Adrenal gland (tissue), 12 donors: ENCODE results near the gene YAP1. TPM values are rescaled to one million over a fixed set of nuclear protein-coding genes. Genes with fewer than 3 reads are reported as not detected.
A peak's percentile ranks its signal among the peaks of the same experiment; 100 is the strongest.

Experiments
- DNase-seq, 7 donors: peaks; one replicate each; pipeline ENCODE4 v3.0.0-alpha.2; 2019 to 2020
- H3K27ac ChIP-seq, 5 donors: fragments of 200-600 bp; sonication (generic) in 4 of 5; 1 replicate in 3 of 5; 2 replicates in 2 of 5; pipeline versions ENCODE4 v1.5.1 to v1.8.0; 2016 to 2020; ENCODE audit warnings: mild to moderate bottlenecking in 1 of 5
- H3K27me3 ChIP-seq: fragments of 200-600 bp; 2 replicates; pipeline ENCODE4 v1.8.0; 2021
- H3K36me3 ChIP-seq, 2 donors: fragments of 200-600 bp; replicated peaks in 1 of 2; 1 replicate in 1 of 2; 2 replicates in 1 of 2; pipeline versions ENCODE4 v1.5.1 to v1.8.0; 2018 to 2022
- H3K4me1 ChIP-seq, 2 donors: fragments of 200-600 bp; replicated peaks in 1 of 2; 1 replicate in 1 of 2; 2 replicates in 1 of 2; pipeline versions ENCODE4 v1.5.1 to v1.8.0; 2018 to 2021
- H3K4me3 ChIP-seq, 4 donors: fragments of 200-600 bp; sonication (generic) in 3 of 4; one replicate each; pipeline ENCODE4 v1.5.1; 2016 to 2018
- H3K9me3 ChIP-seq, 3 donors: fragments of 200-600 bp; sonication (generic) in 1 of 3; replicated peaks in 1 of 3; 1 replicate in 2 of 3; 2 replicates in 1 of 3; pipeline versions ENCODE4 v1.5.1 to v1.8.0; 2016 to 2021
- CTCF ChIP-seq, 6 experiments: fragments of 450-650 bp in 4 of 6; fragments of 200-600 bp in 2 of 6; sonication (generic) in 1 of 6; IDR thresholded peaks; 1 replicate in 5 of 6; 2 replicates in 1 of 6; pipeline versions ENCODE4 v1.5.1 to v1.8.0; 2016 to 2021; ENCODE audit warnings: antibody characterized with exemption in 6 of 6, mild to moderate bottlenecking in 2 of 6, moderate library complexity in 1 of 6
- POLR2A ChIP-seq, 2 donors: fragments of 450-650 bp; IDR thresholded peaks; one replicate each; pipeline ENCODE4 v1.6.1; 2017; ENCODE audit warnings: antibody characterized with exemption in 2 of 2, mild to moderate bottlenecking in 2 of 2, moderate library complexity in 1 of 2
- WGBS, 4 donors: extraction: QIAGEN DNeasy Blood & Tissue Kit in 2 of 4; methylation state at CpG; one replicate each; pipeline versions ENCODE4 v1.1.5 to v1.1.7; 2013 to 2017; 5-methylcytosine and 5-hydroxymethylcytosine counted together
- intact Hi-C, 2 donors: fragments of 100-400 bp; cut with DNase I; formaldehyde crosslinking; loops; one replicate each; pipeline versions ENCODE4 v1.14.1 to v1.15.0; 2022 to 2023
- polyA plus RNA-seq, 3 donors: library from polyadenylated mRNA; stranded (reverse); fragments of 200-250 nt in 2 of 3; fragments of 350-450 nt in 1 of 3; fragmentation: Illumina TruSeq in 1 of 3; extraction: RNeasy Lipid Tissue Mini Kit (QIAGEN cat#74804) in 1 of 3; gene quantifications; one replicate each; pipeline ENCODE4 v1.2.3, GENCODE V29; 2013 to 2014
- total RNA-seq, 9 donors: library from RNA; depleted of rRNA in 4 of 9; stranded (reverse); fragments of >200 nt in 4 of 9; fragments of 120-200 nt in 1 of 9; fragmentation: NEBNext Ultra II Directional in 1 of 9; extraction: Animal tissue kit (Norgen Biotek cat#: 25700) in 1 of 9; gene quantifications; one replicate each; pipeline versions ENCODE4 v1.1.0 to v1.2.4, GENCODE V29; 2013 to 2023
- donor health status: healthy with polysubstance abuse.
- donor health status: Bipolar disorder and iron deficiency.
- donor health status: DM: yes; HTN: yes; CAD: no.
- donor health status: DM: no; HTN: no; CAD: no.
- donor health status: DM: no; HTN: no; CAD: no.
- donor health status: DM: yes; HTN: yes; CAD: no.

YAP1 gene
- total and polyA plus RNA-seq, 12 donors = 16.3 to 135 (median 82.9) TPM

GRCh38 chr11:102274628-102275027, 164.4 kb downstream of the YAP1 start:
- Histone ChIP-seq H3K27me3 (no peaks in the 10 kb centered on the region), H3K27ac (no peak overlapping the region), H3K4me1 (peaks cover 0 to 6% of the 10 kb centered on the region in 2 donors), H3K36me3 (no peaks in the 10 kb centered on the region), H3K9me3 (no peaks in the 10 kb centered on the region), H3K4me3 (no peak overlapping the region)
- intact Hi-C loops = no loop called here
- 93 to 100% (median 95%) methylated on average over 3 of the region's 3 CpGs for WGBS, 4 donors
- no peak for DNase-seq
- no peak for TF ChIP-seq POLR2A (IDR thresholded peaks at IDR 0.05)
- TF ChIP-seq CTCF (IDR thresholded peaks at IDR 0.05) = no peak

- intact Hi-C loops = no loop called here
- TF ChIP-seq CTCF (IDR thresholded peaks at IDR 0.05) = no peak
- no peak for TF ChIP-seq POLR2A (IDR thresholded peaks at IDR 0.05)
- H3K4me1 ChIP-seq = peaks cover 0 to 6% of the 10 kb centered on the region in 2 donors
These were observed 166.1 kb downstream of the YAP1 start for GRCh38 chr11:102276362-102276761.

DNA sequence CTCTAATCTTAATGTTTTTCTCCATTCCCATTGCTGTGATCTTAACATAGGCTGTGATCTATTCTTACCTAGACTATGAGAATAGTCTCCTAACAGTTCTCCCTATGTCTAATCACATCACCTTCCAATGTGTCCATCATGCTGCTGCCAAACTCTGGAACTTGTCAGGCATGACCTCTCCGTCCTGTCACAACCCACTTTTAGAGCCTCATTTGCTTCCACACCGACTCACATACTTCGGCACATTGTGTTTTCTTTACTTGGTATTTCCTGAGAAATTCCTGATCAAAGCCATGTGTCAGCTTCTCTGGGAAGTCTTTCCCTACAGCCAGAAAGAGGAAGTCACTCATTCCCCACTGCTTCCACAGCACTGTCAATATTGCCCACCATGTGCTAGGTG, 166.5 kb downstream of the YAP1 start:
- 62 to 82% (median 72%) methylated on average over 3 of the region's 3 CpGs for WGBS, 4 donors
- no peak for TF ChIP-seq POLR2A (IDR thresholded peaks at IDR 0.05)
- no peak for TF ChIP-seq CTCF (IDR thresholded peaks at IDR 0.05)
- no peak for DNase-seq
- no peaks in the 10 kb centered on the region for H3K36me3 ChIP-seq
- H3K9me3 ChIP-seq = no peaks in the 10 kb centered on the region
- H3K4me1 ChIP-seq = peaks cover 0 to 6% of the 10 kb centered on the region in 2 donors
- no peaks in the 10 kb centered on the region for H3K27me3 ChIP-seq
- H3K27ac ChIP-seq = no peak overlapping the region
- no peak overlapping the region for H3K4me3 ChIP-seq
- intact Hi-C loops = no loop called here

More at GRCh38 chr11:102276362-102276761, 166.1 kb downstream of the YAP1 start:
- H3K36me3 ChIP-seq = no peaks in the 10 kb centered on the region
- DNase-seq = no peak
- 72 to 79% (median 78%) methylated on average over 4 of the region's 4 CpGs for WGBS, 4 donors
- no peak overlapping the region for H3K4me3 ChIP-seq
- no peak overlapping the region for H3K27ac ChIP-seq
- H3K27me3 ChIP-seq = no peaks in the 10 kb centered on the region
- no peaks in the 10 kb centered on the region for H3K9me3 ChIP-seq

DNA sequence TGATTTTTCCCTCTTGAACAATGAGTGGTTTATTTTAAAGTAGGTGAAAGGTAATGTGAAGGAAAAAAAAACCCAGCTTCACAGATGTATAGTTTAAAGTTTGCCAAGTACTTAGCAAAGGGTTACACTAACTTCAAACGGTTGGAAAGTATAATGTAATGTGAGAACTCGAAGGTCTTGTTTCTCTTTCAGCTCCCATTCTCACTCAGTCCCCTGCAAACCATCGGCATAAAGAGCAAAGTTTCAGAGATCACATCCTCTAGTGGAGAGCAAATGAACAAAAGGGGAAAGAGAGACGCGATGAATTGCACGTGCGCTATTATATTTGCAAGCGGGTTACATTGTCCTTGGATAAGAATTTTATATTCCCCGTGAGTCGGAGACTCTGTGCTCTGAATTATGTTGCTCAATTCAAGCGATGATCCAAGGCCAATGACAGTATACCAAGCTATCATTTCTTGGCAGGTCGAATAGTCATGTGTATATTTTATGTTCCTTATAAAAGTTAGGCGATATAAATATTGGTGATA, 169.5 kb downstream of the YAP1 start:
- 6 to 17% (median 12%) methylated on average over 13 of the region's 13 CpGs for WGBS, 4 donors
- TF ChIP-seq POLR2A (IDR thresholded peaks at IDR 0.05) = peak in 1 of 2 donors; percentile 12
- TF ChIP-seq CTCF (IDR thresholded peaks at IDR 0.05) = peak in 4 of 6 experiments; percentile 32 to 43 (median 38)
- Histone ChIP-seq H3K4me1 (peaks cover 0 to 6% of the 10 kb centered on the region in 2 donors), H3K9me3 (no peaks in the 10 kb centered on the region), H3K27ac (peak overlapping the region in 1 of 5 donors; percentile 18), H3K4me3 (peak overlapping the region in 2 of 4 donors; percentile 2 to 51), H3K27me3 (no peaks in the 10 kb centered on the region), H3K36me3 (no peaks in the 10 kb centered on the region)
- intact Hi-C loops = loop anchor here in 1 of 2 donors (10.0 kb wide), 1 partner anchor 215 kb away; no protein-coding TSS in a partner anchor
- peak in 6 of 7 donors; percentile 30 to 60 (median 38) for DNase-seq
